K562 (cell line): ENCODE data around the gene FRAT2. TPM values are rescaled to one million over a fixed set of nuclear protein-coding genes. Genes with fewer than 3 reads are reported as not detected.

ENCODE experiments used
- CHAMP1 ChIP-seq: fragments of 450-650 bp; IDR thresholded peaks from 2 replicates; pipeline ENCODE4 v1.6.1; 2016; ENCODE audit warnings: mild to moderate bottlenecking
- ELF1 ChIP-seq: fragments of 200-800 bp; sonication (Bioruptor generic); IDR thresholded peaks from 2 replicates; pipeline ENCODE4 v1.6.1; 2016; ENCODE audit warnings: missing genetic modification characterization, missing compliant biosample characterization
- FOXA3 ChIP-seq, 2 experiments: fragments of 450-650 bp in 1 of 2; sonication (generic) in 1 of 2; formaldehyde crosslinking; IDR thresholded peaks in 1 of 2; conservative IDR thresholded peaks in 1 of 2; 2 replicates each; pipeline versions ENCODE4 v1.4.0 to v1.8.0; 2020 to 2022; ENCODE audit warnings: mild to moderate bottlenecking in 2 of 2, missing genetic modification reagents in 1 of 2
- HLTF ChIP-seq: fragments of 450-650 bp; IDR thresholded peaks from 2 replicates; pipeline ENCODE4 v1.6.1; 2016
- MXI1 ChIP-seq: IDR thresholded peaks from 2 replicates; pipeline ENCODE4 v1.6.1; 2011; ENCODE audit warnings: low read depth, mild to moderate bottlenecking, improper control_type of control experiment, low read length
- NRF1 ChIP-seq, 2 experiments: fragments of 450-650 bp; IDR thresholded peaks in 1 of 2; conservative IDR thresholded peaks in 1 of 2; 2 replicates each; pipeline ENCODE4 v1.6.1; 2014; ENCODE audit warnings: mild to moderate bottlenecking in 2 of 2
- POU5F1 ChIP-seq: fragments of 150-350 bp; IDR thresholded peaks from 2 replicates; pipeline ENCODE4 v1.6.1; 2014; ENCODE audit warnings: borderline replicate concordance, low read length, low read depth, mild to moderate bottlenecking; ENCODE audit not compliant: partially characterized antibody
- PTTG1 ChIP-seq: fragments of 450-650 bp; IDR thresholded peaks from 2 replicates; pipeline ENCODE4 v1.6.1; 2016; ENCODE audit warnings: low read depth, mild to moderate bottlenecking, missing genetic modification characterization, missing compliant biosample characterization
- RNF219 ChIP-seq: fragments of 250-450 bp; sonication (Bioruptor Pico); IDR thresholded peaks from 2 replicates; pipeline ENCODE4 v1.5.0; 2022; ENCODE audit warnings: mild to moderate bottlenecking
- SFPQ ChIP-seq: fragments of 200-400 bp; formaldehyde crosslinking; IDR thresholded peaks from 2 replicates; pipeline ENCODE4 v1.6.1; 2017; ENCODE audit warnings: mild to moderate bottlenecking, low read depth, low read length, moderate library complexity
- STAT5A ChIP-seq: IDR thresholded peaks from 2 replicates; pipeline ENCODE4 v1.6.1; 2012; ENCODE audit warnings: low read length, inconsistent platforms, borderline replicate concordance
- TCF7L2 ChIP-seq: fragments of 150-350 bp; IDR thresholded peaks from 2 replicates; pipeline ENCODE4 v1.6.1; 2016; ENCODE audit warnings: low read depth, mild to moderate bottlenecking, low read length, moderate library complexity
- THAP12 ChIP-seq: fragments of 250-450 bp; sonication (Bioruptor Pico); IDR thresholded peaks from 2 replicates; pipeline ENCODE4 v1.9.0; 2021; ENCODE audit warnings: mild to moderate bottlenecking, inconsistent platforms
- ZNF239 ChIP-seq: fragments of 250-450 bp; sonication (Bioruptor Pico); IDR thresholded peaks from 2 replicates; pipeline ENCODE4 v1.4.0; 2020; ENCODE audit warnings: mild to moderate bottlenecking
- ZNF655 ChIP-seq: fragments of 250-450 bp; sonication (Bioruptor Pico); IDR thresholded peaks from 2 replicates; pipeline ENCODE4 v1.5.0; 2021
- ZNF77 ChIP-seq: fragments of 250-450 bp; sonication (Bioruptor Pico); IDR thresholded peaks from 2 replicates; pipeline ENCODE4 v1.5.0; 2020
- polyA plus RNA-seq, 8 experiments: library from polyadenylated mRNA; depleted of rRNA in 4 of 8; stranded (reverse) in 5 of 8; unstranded in 3 of 8; fragments of >200 nt; fragmentation: Nextera tagmentation in 2 of 8; fragmentation: Illumina TruSeq in 1 of 8; extraction: Ambion mirVana in 2 of 8; extraction: Trizol in 1 of 8; gene quantifications; 2 replicates each; pipeline versions ENCODE4 v1.2.1 to v1.2.3, GENCODE V29; 2011 to 2014; ENCODE audit warnings: inconsistent platforms in 1 of 8, missing spikeins in 1 of 8
- total RNA-seq, 7 experiments: library from RNA; depleted of rRNA in 6 of 7; stranded (reverse); fragments of >200 nt in 6 of 7; fragmentation: Illumina TruSeq in 2 of 7; extraction: Trizol in 2 of 7; gene quantifications; 2 replicates each; pipeline versions ENCODE4 v1.2.1 to v1.2.3, GENCODE V29; 2011 to 2021; ENCODE audit warnings: low replicate concordance in 1 of 7

The FRAT2 gene
- total and polyA plus RNA-seq, 9 of the 15 experiments (the other 6 are each of a cell fraction or from before 2014, with no cell fraction given), result 4.3 to 31.7 (median 19.5) TPM

GRCh38 chr10:97334370-97335175, at the start of gene FRAT2 (continued):
- no peak for TF ChIP-seq POU5F1
- TF ChIP-seq THAP12 (CRISPR knock-in tag), result peak; percentile 41; the same call in 1 of the 2 replicates
- no peak for TF ChIP-seq ZNF239 (CRISPR knock-in tag)
- no peak for TF ChIP-seq ZNF77 (CRISPR knock-in tag)
- no peak for TF ChIP-seq HLTF
- peak; percentile 41; the same call in 1 of the 2 replicates for TF ChIP-seq ELF1 (tag)
- no peak for TF ChIP-seq SFPQ
- no peak for TF ChIP-seq STAT5A
- no peak for TF ChIP-seq MXI1
- TF ChIP-seq NRF1 (conservative IDR thresholded peaks at IDR 0.05 in 1 of 2, IDR thresholded peaks at IDR 0.05 in 1 of 2), result peak; percentile 85 to 87
- TF ChIP-seq TCF7L2, result peak; percentile 90
- no peak for TF ChIP-seq CHAMP1
- no peak for TF ChIP-seq ZNF655 (CRISPR knock-in tag)
- TF ChIP-seq PTTG1, result no peak
- TF ChIP-seq FOXA3 (CRISPR knock-in tag; conservative IDR thresholded peaks at IDR 0.05 in 1 of 2, IDR thresholded peaks at IDR 0.05 in 1 of 2), result peak; percentile 74 to 96
- no peak for TF ChIP-seq RNF219 (CRISPR knock-in tag)
